Effector CD8-positive, alpha-beta T cell (primary cell): ENCODE results near the gene DLG5.

Experiments
- DNase-seq: peaks from one replicate; lab custom pipeline; 2025; lab: John Stamatoyannopoulos, UW

Gene DLG5

GRCh38 chr10:77843264-77843663 is 83.3 kb downstream of the DLG5 start:
- no peak for DNase-seq

GRCh38 chr10:77842652-77843212 is 83.8 kb downstream of the DLG5 start:
- no peak for DNase-seq

GRCh38 chr10:77841711-77842375 is 84.7 kb downstream of the DLG5 start:
- DNase-seq, result no peak

- no peak for DNase-seq
Measured at GRCh38 chr10:77840636-77841035, 85.9 kb downstream of the DLG5 start.

GRCh38 chr10:77837925-77838595 is 88.5 kb downstream of the DLG5 start:
- DNase-seq, result no peak

- no peak for DNase-seq
Measured at GRCh38 chr10:77837248-77837924, 89.2 kb downstream of the DLG5 start.

GRCh38 chr10:77836299-77836820 is 90.2 kb downstream of the DLG5 start:
- DNase-seq, result peak; percentile 19

GRCh38 chr10:77835669-77836086 is 90.9 kb downstream of the DLG5 start:
- DNase-seq, result no peak

GRCh38 chr10:77834943-77835668 is 91.4 kb downstream of the DLG5 start:
- DNase-seq, result no peak

- DNase-seq, result no peak
Measured at GRCh38 chr10:77834540-77834939, 92.0 kb downstream of the DLG5 start.

GRCh38 chr10:77833792-77834191 is 92.8 kb downstream of the DLG5 start:
- no peak for DNase-seq

GRCh38 chr10:77833225-77833624 is 93.3 kb downstream of the DLG5 start:
- DNase-seq, result no peak

GRCh38 chr10:77832238-77832637 is 94.3 kb downstream of the DLG5 start:
- DNase-seq, result no peak

GRCh38 chr10:77829356-77829755 is 97.2 kb downstream of the DLG5 start:
- no peak for DNase-seq

- no peak for DNase-seq
Measured at GRCh38 chr10:77828377-77828776, 98.2 kb downstream of the DLG5 start.

- no peak for DNase-seq
Measured at GRCh38 chr10:77827366-77827765, 99.2 kb downstream of the DLG5 start.

GRCh38 chr10:77825965-77826364 is 100.6 kb downstream of the DLG5 start:
- no peak for DNase-seq

- no peak for DNase-seq
Measured at GRCh38 chr10:77824908-77825307, 101.6 kb downstream of the DLG5 start.

- DNase-seq, result no peak
Measured at GRCh38 chr10:77823811-77824542, 102.6 kb downstream of the DLG5 start.

- no peak for DNase-seq
Measured at GRCh38 chr10:77821551-77821950, 105.0 kb downstream of the DLG5 start.

- DNase-seq, result no peak
Measured at GRCh38 chr10:77821036-77821435, 105.5 kb downstream of the DLG5 start.
